Anterior cingulate cortex (tissue), 58 donors: Measurements from ENCODE around the gene PAPPA2.
A peak's percentile ranks its signal among the peaks of the same experiment; 100 is the strongest.
"Not testable (repeated sequence)": the region's sequence is repeated elsewhere in the genome, so short reads cannot be mapped to it uniquely, and the experiment has no call there.

ENCODE experiments used
- DNase-seq, 58 donors: peaks; one replicate each; lab custom pipeline; 2025; lab: John Stamatoyannopoulos, UW

Gene PAPPA2

GRCh38 chr1:176602388-176603004, 139.5 kb downstream of the PAPPA2 start:
- DNase-seq, result no peak

GRCh38 chr1:176603696-176604095, 140.7 kb downstream of the PAPPA2 start:
- no peak for DNase-seq

GRCh38 chr1:176604461-176604860, 141.5 kb downstream of the PAPPA2 start:
- no peak for DNase-seq

- no peak for DNase-seq
These were observed 142.2 kb downstream of the PAPPA2 start for GRCh38 chr1:176605176-176605575.

- DNase-seq, result no peak
These were observed 146.8 kb downstream of the PAPPA2 start for GRCh38 chr1:176609556-176610408.

- no peak for DNase-seq
These were observed 149.8 kb downstream of the PAPPA2 start for GRCh38 chr1:176612791-176613190.

GRCh38 chr1:176617881-176618280, 154.9 kb downstream of the PAPPA2 start:
- no peak for DNase-seq

GRCh38 chr1:176619261-176619660, 156.3 kb downstream of the PAPPA2 start:
- DNase-seq, result no peak

- DNase-seq, result no peak
These were observed 162.4 kb downstream of the PAPPA2 start for GRCh38 chr1:176625365-176625764.

- no peak for DNase-seq
These were observed 163.6 kb downstream of the PAPPA2 start for GRCh38 chr1:176626572-176627061.

- no peak for DNase-seq
These were observed 165.8 kb downstream of the PAPPA2 start for GRCh38 chr1:176628775-176629174.

- not testable (repeated sequence) for DNase-seq
These were observed 171.8 kb downstream of the PAPPA2 start for GRCh38 chr1:176634733-176635132.

GRCh38 chr1:176638713-176639526, 175.9 kb downstream of the PAPPA2 start:
- no peak for DNase-seq

- DNase-seq, result no peak
These were observed 180.6 kb downstream of the PAPPA2 start for GRCh38 chr1:176643536-176643935.

- no peak for DNase-seq
These were observed 185.6 kb downstream of the PAPPA2 start for GRCh38 chr1:176648556-176648955.

- DNase-seq, result peak in 8 of 58 donors; percentile 1 to 37 (median 4)
These were observed 193.5 kb downstream of the PAPPA2 start for GRCh38 chr1:176656257-176656995.

GRCh38 chr1:176669782-176670181, 206.8 kb downstream of the PAPPA2 start:
- DNase-seq, result no peak

- DNase-seq, result no peak
These were observed 207.9 kb downstream of the PAPPA2 start for GRCh38 chr1:176670853-176671252.

- DNase-seq, result no peak
These were observed 220.0 kb downstream of the PAPPA2 start for GRCh38 chr1:176682830-176683535.
